Neural cell (in vitro differentiated cells): ENCODE results near the gene ATP6V0A4. TPM values are rescaled to one million over a fixed set of nuclear protein-coding genes. Genes with fewer than 3 reads are reported as not detected.

Experiments
- H2AFZ ChIP-seq: fragments of 200-600, 300-800 bp; sonication (generic), shearing (Covaris generic); 2 replicates; pipeline ENCODE4 v1.6.0; 2014; ENCODE audit warnings: low read depth, mild to moderate bottlenecking, antibody characterized with exemption, low read length, moderate library complexity
- H3F3A ChIP-seq: fragments of 200-600 bp; shearing (Covaris generic); 2 replicates; pipeline ENCODE4 v1.6.1; 2016; ENCODE audit warnings: mild to moderate bottlenecking, moderate library complexity, mixed read lengths, antibody characterized with exemption, low read length; ENCODE audit not compliant: insufficient read depth, poor library complexity, severe bottlenecking
- H3K27ac ChIP-seq: fragments of 200-600, 300-800 bp; sonication (generic), shearing (Covaris generic); 2 replicates; pipeline ENCODE4 v1.5.1; 2014; ENCODE audit warnings: mild to moderate bottlenecking, low read length, moderate library complexity
- H3K27me3 ChIP-seq: fragments of 300-800, 200-600 bp; sonication (generic), shearing (Covaris generic); 2 replicates; pipeline ENCODE4 v1.6.0; 2014; ENCODE audit warnings: mild to moderate bottlenecking, low read depth, low read length, moderate library complexity; ENCODE audit not compliant: insufficient read depth
- H3K36me3 ChIP-seq: fragments of 300-800, 200-600 bp; sonication (generic), shearing (Covaris generic); 2 replicates; pipeline ENCODE4 v1.5.1; 2014; ENCODE audit warnings: mild to moderate bottlenecking, antibody characterized with exemption, low read length, moderate library complexity; ENCODE audit not compliant: insufficient read depth
- H3K4me2 ChIP-seq: fragments of 300-800, 200-600 bp; sonication (generic), shearing (Covaris generic); 2 replicates; pipeline ENCODE4 v1.6.0; 2014; ENCODE audit warnings: mild to moderate bottlenecking, low read length
- H3K4me3 ChIP-seq: fragments of 300-800, 200-600 bp; sonication (generic), shearing (Covaris generic); 2 replicates; pipeline ENCODE4 v1.5.1; 2014; ENCODE audit warnings: mild to moderate bottlenecking, low read length, moderate library complexity
- H3K79me2 ChIP-seq: fragments of 200-600 bp; shearing (Covaris generic); replicated peaks from 2 replicates; pipeline ENCODE4 v1.6.0; 2014; ENCODE audit warnings: mild to moderate bottlenecking, low read length, moderate library complexity; ENCODE audit not compliant: insufficient read depth
- H3K9ac ChIP-seq: fragments of 300-800, 200-600 bp; sonication (generic), shearing (Covaris generic); 2 replicates; pipeline ENCODE4 v1.6.1; 2016; ENCODE audit warnings: mild to moderate bottlenecking, low read length, mixed read lengths
- H3K9me2 ChIP-seq: fragments of 200-600 bp; shearing (Covaris generic); 2 replicates; pipeline ENCODE4 v1.6.1; 2016; ENCODE audit warnings: mild to moderate bottlenecking, low read length, mixed read lengths; ENCODE audit not compliant: insufficient read depth
- H3K9me3 ChIP-seq: fragments of 200-600, 300-800 bp; sonication (generic), shearing (Covaris generic); 2 replicates; pipeline ENCODE4 v1.6.1; 2016; ENCODE audit warnings: mild to moderate bottlenecking, mixed run types, low read length, moderate library complexity, mixed read lengths
- H4K20me1 ChIP-seq: fragments of 200-600 bp; shearing (Covaris generic); 2 replicates; pipeline ENCODE4 v1.6.1; 2016; ENCODE audit warnings: mild to moderate bottlenecking, mixed run types; ENCODE audit not compliant: insufficient read depth
- EP300 ChIP-seq: fragments of 450-650 bp; conservative IDR thresholded peaks from 2 replicates; pipeline ENCODE4 v1.6.1; 2014; ENCODE audit warnings: antibody characterized with exemption, mild to moderate bottlenecking, moderate library complexity; ENCODE audit not compliant: poor library complexity, severe bottlenecking
- EZH2 ChIP-seq: fragments of 200-600, 300-800 bp; shearing (Covaris generic), sonication (generic); IDR thresholded peaks from 2 replicates; pipeline ENCODE4 v1.6.1; 2014; ENCODE audit warnings: antibody characterized with exemption, low read length, borderline replicate concordance, mild to moderate bottlenecking; ENCODE audit not compliant: insufficient read depth, poor library complexity, severe bottlenecking
- MXI1 ChIP-seq: fragments of 450-650 bp; conservative IDR thresholded peaks from 2 replicates; pipeline ENCODE4 v1.6.1; 2014; ENCODE audit warnings: antibody characterized with exemption, mild to moderate bottlenecking; ENCODE audit not compliant: poor library complexity, severe bottlenecking
- POLR2AphosphoS5 ChIP-seq: IDR thresholded peaks from 2 replicates; pipeline ENCODE4 v1.6.1; 2012
- RAD21 ChIP-seq: fragments of 450-650 bp; conservative IDR thresholded peaks from 2 replicates; pipeline ENCODE4 v1.6.1; 2014; ENCODE audit warnings: antibody characterized with exemption, mild to moderate bottlenecking, moderate library complexity
- SMC3 ChIP-seq: fragments of 450-650 bp; conservative IDR thresholded peaks from 2 replicates; pipeline ENCODE4 v1.6.1; 2014; ENCODE audit warnings: antibody characterized with exemption, mild to moderate bottlenecking, moderate library complexity; ENCODE audit not compliant: poor library complexity
- TAF1 ChIP-seq: IDR thresholded peaks from 2 replicates; pipeline ENCODE4 v1.6.1; 2012; ENCODE audit warnings: low read depth
- polyA plus RNA-seq: library from polyadenylated mRNA; depleted of rRNA; stranded (reverse); fragments of >200 nt; gene quantifications from 2 replicates; pipeline ENCODE4 v1.2.3, GENCODE V29; 2014
- TF ChIP-seq, protein P1 (sequence below): fragments of 450-650 bp; IDR thresholded peaks from 2 replicates; pipeline ENCODE4 v1.5.1; 2014; ENCODE audit warnings: antibody characterized with exemption, mild to moderate bottlenecking, moderate library complexity; ENCODE audit not compliant: poor library complexity, severe bottlenecking
- TF ChIP-seq, protein P2 (sequence below): IDR thresholded peaks from 2 replicates; pipeline ENCODE4 v1.6.1; 2012; ENCODE audit warnings: borderline replicate concordance

ATP6V0A4 gene
- polyA plus RNA-seq, 1 donor from 2014 or later: 0.81 TPM

DNA sequence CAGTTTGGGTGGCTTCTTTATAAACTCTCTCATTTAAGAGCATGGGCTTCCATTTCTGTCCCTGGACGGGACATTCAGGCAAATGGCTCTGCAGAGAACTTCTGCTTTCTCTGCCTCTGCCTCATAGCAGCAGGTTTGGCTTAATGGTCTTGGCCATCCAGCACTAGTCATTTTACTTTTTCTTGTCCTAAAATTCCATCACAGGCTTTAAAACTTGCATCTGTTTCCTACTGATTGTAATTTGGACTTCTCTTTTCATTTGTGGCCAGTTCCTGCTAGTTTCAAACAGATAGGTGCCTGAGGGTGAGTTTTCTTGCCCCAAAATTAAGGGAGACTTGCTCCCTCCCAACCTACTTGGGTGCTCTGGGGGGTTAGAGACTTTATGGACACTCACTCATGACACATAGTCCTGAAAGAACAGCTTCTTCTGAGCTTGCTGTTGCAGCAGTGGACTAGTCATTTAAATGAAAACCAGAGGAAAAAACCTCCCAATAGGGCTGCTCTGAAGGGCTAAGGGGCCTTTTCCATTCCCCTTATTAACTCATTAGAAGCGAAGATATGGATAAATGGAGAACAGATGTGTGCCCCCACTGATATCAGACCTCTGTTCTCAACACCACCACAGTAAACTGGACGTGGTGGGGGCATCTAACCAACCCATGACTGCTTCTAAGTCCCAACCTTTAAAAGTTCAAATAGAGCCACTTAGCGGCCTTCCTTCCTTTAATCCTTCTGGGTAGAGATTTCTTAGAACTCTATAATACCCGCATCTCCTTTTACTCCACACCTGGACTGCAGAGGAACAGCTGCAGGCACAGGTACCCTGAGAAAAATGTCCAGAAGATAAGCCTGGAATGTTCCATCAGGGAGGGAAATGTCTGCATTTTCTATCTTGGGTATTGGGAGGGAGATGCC is 135.7 kb downstream of the ATP6V0A4 start:
- no peaks in the 10 kb centered on the region for H4K20me1 ChIP-seq
- TF ChIP-seq MXI1: no peak
- no peak for TF ChIP-seq EP300
- TF ChIP-seq POLR2AphosphoS5: no peak
- TF ChIP-seq EZH2: no peak
- no peak for TF ChIP-seq RAD21
- TF ChIP-seq TAF1: no peak
- TF ChIP-seq, protein P1, sequence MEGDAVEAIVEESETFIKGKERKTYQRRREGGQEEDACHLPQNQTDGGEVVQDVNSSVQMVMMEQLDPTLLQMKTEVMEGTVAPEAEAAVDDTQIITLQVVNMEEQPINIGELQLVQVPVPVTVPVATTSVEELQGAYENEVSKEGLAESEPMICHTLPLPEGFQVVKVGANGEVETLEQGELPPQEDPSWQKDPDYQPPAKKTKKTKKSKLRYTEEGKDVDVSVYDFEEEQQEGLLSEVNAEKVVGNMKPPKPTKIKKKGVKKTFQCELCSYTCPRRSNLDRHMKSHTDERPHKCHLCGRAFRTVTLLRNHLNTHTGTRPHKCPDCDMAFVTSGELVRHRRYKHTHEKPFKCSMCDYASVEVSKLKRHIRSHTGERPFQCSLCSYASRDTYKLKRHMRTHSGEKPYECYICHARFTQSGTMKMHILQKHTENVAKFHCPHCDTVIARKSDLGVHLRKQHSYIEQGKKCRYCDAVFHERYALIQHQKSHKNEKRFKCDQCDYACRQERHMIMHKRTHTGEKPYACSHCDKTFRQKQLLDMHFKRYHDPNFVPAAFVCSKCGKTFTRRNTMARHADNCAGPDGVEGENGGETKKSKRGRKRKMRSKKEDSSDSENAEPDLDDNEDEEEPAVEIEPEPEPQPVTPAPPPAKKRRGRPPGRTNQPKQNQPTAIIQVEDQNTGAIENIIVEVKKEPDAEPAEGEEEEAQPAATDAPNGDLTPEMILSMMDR: no peak
- no peak for TF ChIP-seq SMC3
- TF ChIP-seq, protein P2, sequence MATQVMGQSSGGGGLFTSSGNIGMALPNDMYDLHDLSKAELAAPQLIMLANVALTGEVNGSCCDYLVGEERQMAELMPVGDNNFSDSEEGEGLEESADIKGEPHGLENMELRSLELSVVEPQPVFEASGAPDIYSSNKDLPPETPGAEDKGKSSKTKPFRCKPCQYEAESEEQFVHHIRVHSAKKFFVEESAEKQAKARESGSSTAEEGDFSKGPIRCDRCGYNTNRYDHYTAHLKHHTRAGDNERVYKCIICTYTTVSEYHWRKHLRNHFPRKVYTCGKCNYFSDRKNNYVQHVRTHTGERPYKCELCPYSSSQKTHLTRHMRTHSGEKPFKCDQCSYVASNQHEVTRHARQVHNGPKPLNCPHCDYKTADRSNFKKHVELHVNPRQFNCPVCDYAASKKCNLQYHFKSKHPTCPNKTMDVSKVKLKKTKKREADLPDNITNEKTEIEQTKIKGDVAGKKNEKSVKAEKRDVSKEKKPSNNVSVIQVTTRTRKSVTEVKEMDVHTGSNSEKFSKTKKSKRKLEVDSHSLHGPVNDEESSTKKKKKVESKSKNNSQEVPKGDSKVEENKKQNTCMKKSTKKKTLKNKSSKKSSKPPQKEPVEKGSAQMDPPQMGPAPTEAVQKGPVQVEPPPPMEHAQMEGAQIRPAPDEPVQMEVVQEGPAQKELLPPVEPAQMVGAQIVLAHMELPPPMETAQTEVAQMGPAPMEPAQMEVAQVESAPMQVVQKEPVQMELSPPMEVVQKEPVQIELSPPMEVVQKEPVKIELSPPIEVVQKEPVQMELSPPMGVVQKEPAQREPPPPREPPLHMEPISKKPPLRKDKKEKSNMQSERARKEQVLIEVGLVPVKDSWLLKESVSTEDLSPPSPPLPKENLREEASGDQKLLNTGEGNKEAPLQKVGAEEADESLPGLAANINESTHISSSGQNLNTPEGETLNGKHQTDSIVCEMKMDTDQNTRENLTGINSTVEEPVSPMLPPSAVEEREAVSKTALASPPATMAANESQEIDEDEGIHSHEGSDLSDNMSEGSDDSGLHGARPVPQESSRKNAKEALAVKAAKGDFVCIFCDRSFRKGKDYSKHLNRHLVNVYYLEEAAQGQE: no peak
- H3K27me3 ChIP-seq: no peaks in the 10 kb centered on the region
- H3K4me2 ChIP-seq: no peak overlapping the region
- H3K9me2 ChIP-seq: no peaks in the 10 kb centered on the region
- no peaks in the 10 kb centered on the region for H3K9me3 ChIP-seq
- no peaks in the 10 kb centered on the region for H3F3A ChIP-seq
- no peak overlapping the region for H3K4me3 ChIP-seq
- no peak overlapping the region for H2AFZ ChIP-seq
- no peak overlapping the region for H3K9ac ChIP-seq
- H3K79me2 ChIP-seq: no peaks in the 10 kb centered on the region
- H3K27ac ChIP-seq: no peak overlapping the region
- no peaks in the 10 kb centered on the region for H3K36me3 ChIP-seq

DNA sequence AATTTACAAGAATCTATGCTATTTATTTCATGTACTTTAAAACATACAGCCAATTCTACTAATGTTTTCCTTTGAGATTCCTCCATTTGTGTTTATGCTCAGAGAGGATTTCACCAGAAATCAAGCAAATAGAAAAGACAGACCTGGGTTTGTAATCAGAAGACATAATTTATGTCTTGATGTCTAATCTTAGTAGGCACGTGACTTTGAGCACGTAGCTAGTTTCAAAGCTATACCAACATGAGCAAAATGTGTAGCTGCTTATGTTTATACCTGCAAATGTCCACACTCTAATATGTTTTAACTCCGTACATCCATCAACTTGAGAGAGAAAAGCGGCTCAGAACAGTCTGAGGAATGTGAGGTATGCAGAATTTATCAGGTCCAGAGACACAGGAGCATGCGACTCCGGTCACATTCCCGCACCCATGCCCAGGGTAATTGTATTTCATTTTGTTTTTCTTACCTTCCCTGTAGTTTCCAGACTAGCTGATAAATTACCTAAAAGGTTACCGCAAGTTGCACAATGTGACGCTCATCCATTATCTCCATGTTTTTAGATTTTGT is 136.8 kb downstream of the ATP6V0A4 start:
- Histone ChIP-seq H3K9ac (no peak overlapping the region), H3K9me3 (no peaks in the 10 kb centered on the region), H4K20me1 (no peaks in the 10 kb centered on the region), H3K36me3 (no peaks in the 10 kb centered on the region), H3K4me3 (no peak overlapping the region), H3F3A (no peaks in the 10 kb centered on the region), H3K4me2 (no peak overlapping the region), H3K27ac (no peak overlapping the region), H3K27me3 (no peaks in the 10 kb centered on the region), H3K79me2 (no peaks in the 10 kb centered on the region), H3K9me2 (no peaks in the 10 kb centered on the region), H2AFZ (no peak overlapping the region)
- TF ChIP-seq MXI1: no peak
- TF ChIP-seq, protein P1: no peak
- TF ChIP-seq, protein P2: no peak
